HG03095 (cell line): ENCODE data around the gene PSMG1.
"Not testable (repeated sequence)": the region's sequence is repeated elsewhere in the genome, so short reads cannot be mapped to it uniquely, and the experiment has no call there.

Experiments used
- ATAC-seq: cut with Tn5 transposase; IDR thresholded peaks from one replicate; pipeline ENCODE4 v1.9.1; 2021; ENCODE audit warnings: moderate library complexity; ENCODE audit not compliant: unreplicated experiment

PSMG1 gene

DNA sequence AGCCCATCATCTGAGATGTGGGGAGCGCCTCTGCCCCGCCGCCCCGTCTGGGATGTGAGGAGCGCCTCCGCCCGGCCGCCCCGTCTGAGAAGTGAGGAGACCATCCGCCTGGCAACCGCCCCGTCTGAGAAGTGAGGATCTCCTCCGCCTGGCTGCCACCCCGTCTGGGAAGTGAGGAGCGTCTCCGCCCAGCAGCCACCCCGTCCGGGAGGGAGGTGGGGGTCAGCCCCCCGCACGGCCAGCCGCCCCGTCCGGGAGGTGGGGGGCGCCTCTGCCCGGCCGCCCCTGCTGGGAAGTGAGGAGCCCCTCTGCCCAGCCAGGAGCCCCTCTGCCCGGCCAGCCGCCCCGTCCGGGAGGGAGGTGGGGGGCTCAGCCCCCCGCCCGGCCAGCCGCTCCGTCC lies 26.0 kb downstream of the PSMG1 start:
- ATAC-seq, result not testable (repeated sequence)

- no peak for ATAC-seq
Observed at GRCh38 chr21:39156024-39156423, 27.2 kb downstream of the PSMG1 start.

- ATAC-seq, result no peak
Observed at GRCh38 chr21:39155578-39155977, 27.7 kb downstream of the PSMG1 start.

DNA sequence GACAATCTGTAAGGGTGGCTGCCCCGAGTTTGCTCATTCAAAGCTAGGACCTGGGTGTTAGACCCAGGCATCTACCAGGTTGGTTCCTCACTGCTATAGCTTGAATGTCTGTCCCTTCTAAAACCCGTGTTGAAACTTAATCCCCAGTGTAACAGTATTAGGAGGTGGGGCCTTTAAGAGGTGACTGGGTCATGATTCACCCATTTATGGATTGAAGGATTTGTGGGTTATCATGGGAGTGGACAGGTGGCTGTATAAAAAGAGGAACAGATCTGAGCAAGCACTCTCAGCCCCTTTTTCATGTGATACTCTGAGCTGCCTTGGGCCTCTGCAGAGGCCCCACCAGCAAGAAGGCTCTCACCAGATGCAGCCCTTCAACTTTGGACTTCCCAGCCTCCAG lies 29.4 kb downstream of the PSMG1 start:
- no peak for ATAC-seq

DNA sequence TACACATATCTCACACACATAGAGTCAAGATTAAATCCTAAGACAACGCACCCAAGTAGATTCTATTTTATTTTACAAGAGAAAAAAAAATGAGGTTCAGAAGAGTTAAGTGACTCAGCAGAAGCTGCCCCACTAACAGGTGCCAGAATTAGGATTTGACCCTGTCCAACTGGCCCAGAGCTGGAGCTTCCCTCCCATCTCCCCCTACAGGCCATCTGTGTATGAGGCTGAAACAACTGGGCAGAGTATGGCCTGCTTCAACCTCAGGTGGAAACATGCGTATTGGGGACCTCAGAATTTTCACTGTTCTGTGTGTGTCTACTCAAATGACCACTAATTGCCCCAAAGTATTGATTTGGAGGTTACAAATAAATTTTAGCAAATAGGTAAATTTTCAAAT lies 29.9 kb downstream of the PSMG1 start:
- no peak for ATAC-seq

DNA sequence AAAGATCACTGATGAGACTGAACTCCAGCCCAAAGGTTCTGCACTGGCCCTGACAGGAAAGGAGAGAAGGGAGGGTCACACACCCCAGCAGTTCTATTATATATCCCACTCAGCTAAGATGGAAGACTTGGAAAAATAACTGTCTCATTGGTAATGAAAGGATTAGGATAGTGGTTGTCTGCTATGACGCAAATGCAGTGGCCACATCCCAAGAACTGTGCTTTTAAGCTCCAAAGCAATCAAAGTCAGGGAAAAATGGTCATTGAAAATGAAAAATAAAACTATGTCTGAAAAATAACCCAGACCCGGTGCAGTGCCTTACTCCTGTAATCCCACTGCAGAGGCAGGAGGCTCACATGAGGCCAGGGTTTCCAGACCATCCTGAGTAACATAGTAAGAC lies 31.0 kb downstream of the PSMG1 start:
- ATAC-seq, result no peak

GRCh38 chr21:39150877-39151276 lies 32.4 kb downstream of the PSMG1 start:
- ATAC-seq, result no peak

DNA sequence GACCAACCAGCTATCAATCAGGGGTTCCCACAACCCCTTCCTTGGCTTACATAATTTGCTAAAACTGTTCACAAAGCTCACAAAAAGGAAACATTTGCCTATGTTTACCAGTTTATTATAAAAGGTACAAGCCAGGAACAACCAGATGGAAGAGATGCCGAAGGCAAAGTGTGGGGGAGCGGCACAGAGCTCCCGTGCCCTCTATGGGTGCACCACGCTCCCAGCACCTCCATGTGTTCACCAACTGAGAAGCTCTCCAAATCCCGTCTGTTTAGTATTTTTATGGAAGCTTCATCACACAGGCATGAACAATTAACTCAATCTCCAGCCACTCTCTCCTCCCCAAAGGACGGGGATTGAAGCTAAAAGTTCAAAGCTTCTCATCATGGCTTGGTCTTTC lies 32.9 kb downstream of the PSMG1 start:
- no peak for ATAC-seq

GRCh38 chr21:39149882-39150281 lies 33.4 kb downstream of the PSMG1 start:
- ATAC-seq, result no peak

- ATAC-seq, result no peak
Observed at GRCh38 chr21:39148975-39149374, 34.3 kb downstream of the PSMG1 start.

- no peak for ATAC-seq
Observed at GRCh38 chr21:39144191-39144590, 39.1 kb downstream of the PSMG1 start.

GRCh38 chr21:39142972-39143371 lies 40.3 kb downstream of the PSMG1 start:
- ATAC-seq, result no peak

DNA sequence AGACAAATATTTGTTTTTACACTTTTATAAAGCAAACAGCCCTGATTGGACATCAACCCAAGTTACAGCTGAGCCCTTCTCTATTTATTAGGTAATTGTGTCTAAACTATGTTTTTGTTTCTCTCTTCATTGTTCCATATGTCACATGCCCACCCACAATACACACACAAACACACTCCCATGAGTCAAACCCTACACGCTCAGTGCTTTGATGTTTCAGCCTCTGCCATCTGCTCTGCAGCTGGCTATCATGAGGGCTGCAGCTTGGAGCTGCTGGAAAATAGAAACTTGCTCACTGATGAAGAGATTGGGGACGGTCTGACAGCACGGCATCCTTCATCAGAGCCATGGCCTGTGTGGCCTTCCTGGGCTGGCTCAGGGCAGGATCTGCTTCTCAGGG lies 41.7 kb downstream of the PSMG1 start:
- ATAC-seq, result no peak

GRCh38 chr21:39137248-39138178 lies 45.7 kb downstream of the PSMG1 start:
- ATAC-seq, result no peak

GRCh38 chr21:39136711-39137110 lies 46.5 kb downstream of the PSMG1 start:
- no peak for ATAC-seq

DNA sequence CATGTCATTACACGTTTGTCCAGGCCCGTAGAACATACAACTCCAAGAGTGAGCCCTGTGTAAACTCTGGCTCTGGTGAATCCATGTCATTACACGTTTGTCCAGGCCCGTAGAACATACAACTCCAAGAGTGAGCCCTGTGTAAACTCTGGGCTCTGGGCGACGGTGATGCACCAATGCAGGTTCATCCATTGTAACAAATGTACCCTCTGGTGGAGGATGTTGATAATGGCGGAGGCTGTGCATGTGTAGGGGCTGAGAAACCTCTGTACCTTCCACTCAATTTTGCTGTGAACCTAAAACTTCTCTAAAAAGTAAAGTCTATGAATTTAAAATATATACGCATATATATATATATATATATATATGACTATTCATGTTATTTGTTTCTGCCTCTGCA lies 47.1 kb downstream of the PSMG1 start:
- not testable (repeated sequence) for ATAC-seq

GRCh38 chr21:39134288-39134810 lies 48.9 kb downstream of the PSMG1 start:
- ATAC-seq, result no peak

DNA sequence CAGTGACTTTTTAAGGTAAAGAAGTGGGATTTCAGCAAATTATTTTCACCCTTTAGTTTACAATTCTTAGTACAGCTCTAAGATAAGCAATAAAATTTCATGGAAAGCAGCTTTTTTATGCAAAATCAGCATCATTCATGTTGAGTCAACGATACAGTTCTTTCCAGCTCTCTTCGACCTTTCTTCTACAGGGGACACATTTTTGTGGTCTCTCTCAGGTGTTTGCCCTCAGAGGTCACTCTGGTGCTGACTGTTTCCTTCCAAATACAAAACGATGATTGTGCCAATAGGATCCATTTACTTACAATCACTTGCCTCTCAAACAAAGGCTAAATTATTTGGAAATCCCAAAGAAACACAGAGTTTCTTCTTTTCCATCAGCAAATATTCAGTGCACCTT lies 51.0 kb downstream of the PSMG1 start:
- ATAC-seq, result no peak

DNA sequence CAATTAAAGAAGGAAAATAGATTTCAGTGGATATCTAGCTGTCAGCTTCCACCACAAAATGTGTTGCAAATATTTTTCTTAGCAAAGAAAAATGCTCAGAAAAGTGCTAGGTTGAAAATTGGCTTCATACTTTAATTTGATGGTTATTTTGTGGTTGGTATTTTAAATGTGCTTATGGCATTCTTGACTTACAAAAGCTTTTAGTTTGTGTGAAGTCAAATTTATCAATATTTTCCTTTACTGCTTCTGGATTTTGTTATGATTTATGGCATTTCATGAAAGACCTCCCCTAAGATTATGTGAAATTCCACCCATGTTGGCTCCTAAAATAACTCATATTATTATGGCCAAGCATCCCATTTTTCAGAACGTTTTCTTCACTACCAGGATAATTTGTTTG lies 51.5 kb downstream of the PSMG1 start:
- no peak for ATAC-seq

GRCh38 chr21:39127506-39127905 lies 55.7 kb downstream of the PSMG1 start:
- ATAC-seq, result no peak

DNA sequence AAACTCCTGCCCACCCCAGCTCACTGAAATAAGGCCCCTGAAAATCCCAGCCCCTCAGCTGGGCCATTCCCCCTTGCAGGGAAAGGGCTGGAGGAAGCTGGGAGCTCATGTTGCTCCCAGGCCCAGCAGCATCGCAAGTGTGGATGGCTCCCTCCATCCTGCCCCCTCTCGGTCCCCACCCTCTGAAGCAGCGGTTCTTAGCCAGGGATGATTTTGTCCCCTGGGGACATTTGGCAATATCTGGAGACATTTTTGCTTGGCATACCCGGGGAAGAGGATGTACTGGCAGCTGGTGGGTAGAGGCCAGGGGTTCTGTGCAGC lies 56.8 kb downstream of the PSMG1 start:
- ATAC-seq, result no peak

DNA sequence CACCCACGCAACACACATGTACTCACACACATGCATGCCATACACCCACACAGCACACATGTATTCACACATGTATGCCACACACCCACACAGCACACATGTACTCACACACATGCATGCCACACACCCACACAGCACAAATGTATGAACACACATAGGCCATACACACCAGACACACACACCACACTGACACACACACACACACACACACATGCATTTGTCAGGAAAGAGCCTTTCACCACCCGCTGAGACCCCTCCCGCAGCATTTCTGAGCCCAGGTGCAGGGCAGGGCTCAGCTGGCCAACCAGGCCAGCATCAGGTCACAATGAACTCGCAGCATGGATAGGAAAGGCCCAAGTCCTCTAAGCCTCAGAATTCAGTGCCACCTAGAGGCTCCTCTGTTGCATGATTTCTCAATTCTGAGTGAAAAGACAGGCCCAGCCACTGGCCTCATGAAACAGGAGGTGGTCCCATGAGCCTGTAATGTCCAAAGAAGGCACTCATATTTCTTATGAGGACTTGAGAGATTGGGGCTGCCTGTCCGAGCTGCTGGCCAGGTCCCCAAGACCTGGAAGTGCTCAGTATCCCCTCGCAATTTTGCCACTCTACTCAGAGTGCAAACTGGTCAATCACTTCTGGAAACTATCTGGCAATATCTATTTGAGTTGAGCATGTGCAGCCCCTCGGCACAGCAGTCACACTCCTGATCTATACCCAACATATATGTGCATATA lies 57.3 kb downstream of the PSMG1 start:
- ATAC-seq, result no peak
